Urinary bladder (tissue), 4 donors: ENCODE measurements around the gene STX5. TPM values are rescaled to one million over a fixed set of nuclear protein-coding genes. Genes with fewer than 3 reads are reported as not detected.
"Not testable (repeated sequence)": the region's sequence is repeated elsewhere in the genome, so short reads cannot be mapped to it uniquely, and the experiment has no call there.

Source experiments
- DNase-seq: peaks from one replicate; pipeline ENCODE4 v3.0.0-alpha.2; 2015; ENCODE audit errors: extremely low spot score
- H3K27ac ChIP-seq: one replicate; pipeline ENCODE4 v1.5.1; 2013; ENCODE audit warnings: low read depth, mild to moderate bottlenecking, moderate library complexity
- H3K36me3 ChIP-seq: one replicate; pipeline ENCODE4 v1.6.1; 2013; ENCODE audit warnings: mild to moderate bottlenecking, moderate library complexity; ENCODE audit not compliant: insufficient read depth
- H3K4me1 ChIP-seq: one replicate; pipeline ENCODE4 v1.6.1; 2013; ENCODE audit warnings: mild to moderate bottlenecking, moderate library complexity; ENCODE audit not compliant: insufficient read depth
- H3K4me3 ChIP-seq: one replicate; pipeline ENCODE4 v1.5.1; 2013; ENCODE audit warnings: low read depth, low read length
- WGBS: extraction: QIAGEN DNeasy Blood & Tissue Kit; methylation state at CpG from one replicate; pipeline ENCODE4 v1.1.7; 2013; 5-methylcytosine and 5-hydroxymethylcytosine counted together
- polyA plus RNA-seq: library from polyadenylated mRNA; stranded (reverse); fragments of 200-250 nt; gene quantifications from one replicate; pipeline ENCODE4 v1.2.3, GENCODE V29; 2013
- small RNA-seq: library from RNA; depleted of rRNA; stranded (forward); fragments of <200 nt; gene quantifications from one replicate; pipeline ENCODE3, GENCODE V24; 2014
- total RNA-seq: library from RNA; depleted of rRNA; stranded (reverse); fragments of >200 nt; gene quantifications from one replicate; pipeline ENCODE4 v1.2.3, GENCODE V29; 2014
- donor health status: healthy with polysubstance abuse.
- donor health status: healthy.

The STX5 gene
- total and polyA plus RNA-seq, 2 donors = 30.0 to 32.0 TPM

DNA sequence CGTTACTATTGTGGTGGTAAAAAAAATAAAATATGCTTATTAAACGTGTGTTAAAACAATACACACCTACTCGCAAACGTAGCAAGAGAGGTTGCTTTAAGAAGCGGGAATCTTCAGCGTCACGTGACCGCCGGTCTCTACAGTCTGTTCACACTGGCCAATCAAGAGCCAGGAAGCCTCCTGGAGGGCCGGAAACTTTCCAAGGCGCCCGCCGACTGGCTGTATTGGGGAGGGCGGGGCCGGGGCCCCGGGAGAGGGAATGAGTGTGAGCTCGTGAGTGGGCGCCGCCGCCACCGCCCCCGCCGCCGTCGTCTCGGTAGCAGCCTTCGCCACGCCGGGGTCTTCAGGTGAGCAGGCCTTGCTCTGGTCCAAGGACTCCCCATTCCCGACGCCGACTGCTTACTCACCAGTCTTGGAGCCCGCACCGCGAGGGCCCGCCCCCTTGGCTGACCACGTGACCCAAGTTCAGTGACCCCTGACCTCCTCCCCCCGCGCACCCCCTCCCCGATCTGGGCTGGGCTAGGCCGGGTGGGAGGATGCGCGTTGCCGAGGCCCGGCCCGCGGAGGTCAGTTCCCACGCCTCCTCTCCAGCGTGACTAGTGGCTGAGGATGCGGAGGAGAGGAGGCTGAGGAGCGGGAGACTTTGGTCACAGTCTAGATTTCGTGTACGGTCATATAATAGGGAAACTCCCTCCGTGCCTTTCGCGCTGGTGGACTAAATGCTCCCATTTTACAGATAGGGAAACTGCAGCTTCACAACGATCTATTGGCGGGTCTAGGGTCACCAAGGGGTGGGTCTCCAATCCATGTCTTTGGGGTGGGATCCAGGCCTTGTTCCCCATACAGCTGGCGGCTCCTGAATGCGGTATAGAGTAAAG, 60.5 kb downstream of the STX5 start, which contains the start of gene TAF6L:
Gene TAF6L, plus strand, starts transcription at position 253 of the 878 bp plus-strand sequence. CDS start 4,388 bp downstream, outside the sequence.
- Histone ChIP-seq H3K4me1 (no peaks in the 10 kb centered on the region), H3K36me3 (peaks cover 1% of the 10 kb centered on the region), H3K27ac (peak within 1 kb of the TSS; percentile 96), H3K4me3 (peak within 1 kb of the TSS; percentile 58)
- peak; percentile 93 for DNase-seq
- WGBS = 2% methylated on average over 60 of the region's 60 CpGs

DNA sequence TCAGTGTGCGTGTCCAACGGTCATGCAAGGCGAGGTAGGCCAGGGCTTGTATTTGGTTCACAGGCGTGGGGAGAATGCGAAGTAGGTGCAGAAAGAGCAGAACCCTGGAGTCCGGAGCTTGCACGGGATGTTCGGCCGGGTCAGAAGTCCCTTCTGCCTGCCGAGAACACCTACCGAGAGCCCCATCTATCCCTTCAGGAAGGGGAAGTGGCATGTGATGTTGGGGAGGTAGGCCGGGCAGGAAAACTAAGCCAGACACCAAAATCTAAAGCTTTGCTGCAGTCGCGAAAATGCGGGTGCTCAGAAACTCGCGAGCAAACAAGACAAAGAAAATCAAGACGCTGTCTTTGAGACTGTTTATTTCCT, 61.1 kb downstream of the STX5 start:
- no peaks in the 10 kb centered on the region for H3K4me1 ChIP-seq
- under 1% methylated on average over 18 of the region's 18 CpGs for WGBS
- no peak for DNase-seq

DNA sequence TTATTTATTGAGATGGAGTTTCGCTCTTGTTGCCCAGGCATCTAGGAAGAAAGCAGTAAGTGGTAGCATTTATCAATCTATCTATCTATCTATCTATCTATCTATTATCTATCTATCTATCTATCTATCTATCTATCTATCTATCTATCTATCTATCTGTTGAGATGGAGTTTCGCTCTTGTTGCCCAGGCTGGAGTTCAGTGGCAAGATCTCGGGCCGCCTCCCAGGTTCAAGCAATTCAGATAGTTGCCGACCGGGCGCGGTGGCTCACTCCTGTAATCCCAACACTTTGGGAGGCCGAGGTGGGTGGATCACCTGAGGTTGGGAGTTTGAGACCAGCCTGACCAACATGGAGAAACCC, 71.0 kb downstream of the STX5 start:
- not testable (repeated sequence) for H3K4me1 ChIP-seq, H3K36me3 ChIP-seq, DNase-seq, H3K27ac ChIP-seq, H3K4me3 ChIP-seq
- 38% methylated on average over 9 of the region's 9 CpGs for WGBS

More for the DNA sequence above, 61.1 kb downstream of the STX5 start:
- peak overlapping the region; percentile 58 for H3K4me3 ChIP-seq
- H3K27ac ChIP-seq = peak overlapping the region; percentile 59
- H3K36me3 ChIP-seq = peaks cover 4% of the 10 kb centered on the region

DNA sequence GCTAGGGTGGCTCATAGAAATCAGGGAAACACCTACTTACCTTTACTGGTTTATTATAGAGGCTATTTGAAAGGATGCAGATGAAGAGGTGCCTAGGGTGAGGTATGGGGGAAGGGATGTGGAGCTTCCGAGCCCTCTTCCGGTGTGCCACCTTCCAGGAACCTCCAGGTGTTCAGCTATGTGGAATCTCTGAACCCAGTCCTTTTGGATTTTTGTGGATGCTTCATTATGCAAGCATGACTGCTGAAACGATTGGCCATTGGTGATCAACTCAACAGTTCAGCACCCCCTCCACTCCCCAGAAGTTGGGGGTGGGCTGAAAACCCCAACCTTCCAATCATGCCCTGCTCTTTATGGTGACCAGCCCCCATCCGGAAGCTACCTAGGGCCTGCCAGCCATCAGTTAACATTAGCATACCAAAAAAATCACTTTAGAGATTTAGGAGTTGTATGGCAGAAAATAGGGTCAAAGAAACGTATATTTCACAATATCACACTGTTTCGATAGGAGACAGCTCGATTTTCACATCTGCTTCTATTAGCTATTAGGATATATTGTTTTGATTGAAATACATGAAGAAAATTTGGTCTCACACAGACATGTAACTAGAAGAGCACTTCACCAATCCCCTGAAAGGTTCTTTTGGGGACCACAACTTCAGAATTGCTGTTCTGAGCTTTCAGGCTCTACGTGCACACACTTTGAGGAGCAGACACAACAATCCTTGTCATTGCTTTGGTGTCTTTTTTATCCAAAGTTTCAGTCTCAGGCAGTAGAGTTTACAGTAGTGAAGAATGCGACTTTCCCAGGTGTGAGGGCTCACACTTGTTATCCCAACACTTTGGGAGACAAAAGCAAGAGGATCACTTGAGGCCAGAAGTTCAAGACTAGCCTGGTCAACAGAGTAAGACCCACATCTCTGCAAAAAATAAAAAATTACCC, 73.7 kb downstream of the STX5 start:
- Histone ChIP-seq H3K4me3 (no peak overlapping the region), H3K36me3 (no peaks in the 10 kb centered on the region), H3K27ac (no peak overlapping the region), H3K4me1 (no peaks in the 10 kb centered on the region)
- 41% methylated on average over 9 of the region's 9 CpGs for WGBS
- no peak for DNase-seq

Small RNA genes within 50 kb of the gene (small RNA-seq; reads per million reads assigned to genes)
- gene MIR6514 (0.38 reads per million, percentile 29 among the genes with 10 or more reads in this experiment), gene RF00099 (not detected), gene RNU6-118P (not detected), gene SNORD22 (not detected), gene SNORD26 (not detected), gene SNORD27 (not detected), gene SNORD28 (not detected), gene SNORD30 (560 reads per million, percentile 98 among the genes with 10 or more reads in this experiment)

Other genes starting within 250 kb of the STX5 start
- gene TUT1, start 240.5 kb downstream of the STX5 start, total RNA-seq = 5.1 TPM
- gene TUT1, start 240.5 kb downstream of the STX5 start, polyA plus RNA-seq = 14.3 TPM
- 75.2 TPM for gene MTA2, start 230.2 kb downstream of the STX5 start, total RNA-seq
- gene MTA2, start 230.2 kb downstream of the STX5 start, polyA plus RNA-seq = 52.8 TPM
- gene EML3, start 219.3 kb downstream of the STX5 start, total RNA-seq = 12.9 TPM
- 47.7 TPM for gene EML3, start 219.3 kb downstream of the STX5 start, polyA plus RNA-seq
- gene ROM1, start 218.8 kb downstream of the STX5 start, total RNA-seq = 1.3 TPM
- 18.9 TPM for gene ROM1, start 218.8 kb downstream of the STX5 start, polyA plus RNA-seq
- 9.7 TPM for gene B3GAT3, start 210.1 kb downstream of the STX5 start, total RNA-seq
- gene B3GAT3, start 210.1 kb downstream of the STX5 start, polyA plus RNA-seq = 37.7 TPM
- 93.9 TPM for gene GANAB, start 185.4 kb downstream of the STX5 start, total RNA-seq
- gene GANAB, start 185.4 kb downstream of the STX5 start, polyA plus RNA-seq = 152 TPM
- gene INTS5, start 178.7 kb downstream of the STX5 start, total RNA-seq = 7.9 TPM
- gene INTS5, start 178.7 kb downstream of the STX5 start, polyA plus RNA-seq = 16.6 TPM
- gene C11orf98, start 166.8 kb downstream of the STX5 start, total RNA-seq = 10.9 TPM
- 72.1 TPM for gene C11orf98, start 166.8 kb downstream of the STX5 start, polyA plus RNA-seq
- gene CSKMT, start 166.7 kb downstream of the STX5 start, total RNA-seq = 5.0 TPM
- 9.5 TPM for gene CSKMT, start 166.7 kb downstream of the STX5 start, polyA plus RNA-seq
- gene UQCC3, start 160.4 kb downstream of the STX5 start, total RNA-seq = 3.4 TPM
- gene UQCC3, start 160.4 kb downstream of the STX5 start, polyA plus RNA-seq = 13.3 TPM
- gene LBHD1, start 159.8 kb downstream of the STX5 start, total RNA-seq = 3.1 TPM
- 2.8 TPM for gene LBHD1, start 159.8 kb downstream of the STX5 start, polyA plus RNA-seq
- 34.5 TPM for gene UBXN1, start 153.0 kb downstream of the STX5 start, total RNA-seq
- gene UBXN1, start 153.0 kb downstream of the STX5 start, polyA plus RNA-seq = 206 TPM
- gene LRRN4CL, start 142.5 kb downstream of the STX5 start, total RNA-seq = 10.9 TPM
- gene LRRN4CL, start 142.5 kb downstream of the STX5 start, polyA plus RNA-seq = 16.7 TPM
- gene BSCL2, start 124.6 kb downstream of the STX5 start, total RNA-seq = 25.6 TPM
- 52.6 TPM for gene BSCL2, start 124.6 kb downstream of the STX5 start, polyA plus RNA-seq
- gene GNG3, start 124.4 kb downstream of the STX5 start, total RNA-seq = 0.37 TPM
- gene GNG3, start 124.4 kb downstream of the STX5 start, polyA plus RNA-seq = 0.96 TPM
- gene HNRNPUL2, start 104.6 kb downstream of the STX5 start, total RNA-seq = 25.9 TPM
- gene HNRNPUL2, start 104.6 kb downstream of the STX5 start, polyA plus RNA-seq = 50.4 TPM
- 35.6 TPM for gene TTC9C, start 103.6 kb downstream of the STX5 start, total RNA-seq
- 27.3 TPM for gene TTC9C, start 103.6 kb downstream of the STX5 start, polyA plus RNA-seq
- gene ZBTB3, start 77.9 kb downstream of the STX5 start, total RNA-seq = 10.5 TPM
- gene ZBTB3, start 77.9 kb downstream of the STX5 start, polyA plus RNA-seq = 3.2 TPM
- 46.4 TPM for gene POLR2G, start 70.5 kb downstream of the STX5 start, total RNA-seq
- gene POLR2G, start 70.5 kb downstream of the STX5 start, polyA plus RNA-seq = 107 TPM
- 8.5 TPM for gene TAF6L, start 60.7 kb downstream of the STX5 start, total RNA-seq
- gene TAF6L, start 60.7 kb downstream of the STX5 start, polyA plus RNA-seq = 21.9 TPM
- gene TMEM179B, start 44.6 kb downstream of the STX5 start, total RNA-seq = 26.2 TPM
- gene TMEM179B, start 44.6 kb downstream of the STX5 start, polyA plus RNA-seq = 64.1 TPM
- 16.7 TPM for gene TMEM223, start 40.0 kb downstream of the STX5 start, total RNA-seq
- gene TMEM223, start 40.0 kb downstream of the STX5 start, polyA plus RNA-seq = 21.3 TPM
- gene NXF1, start 26.6 kb downstream of the STX5 start, total RNA-seq = 32.4 TPM
- gene NXF1, start 26.6 kb downstream of the STX5 start, polyA plus RNA-seq = 103 TPM
- gene TEX54, start 790 bp upstream of the STX5 start, total RNA-seq = not detected
- gene TEX54, start 790 bp upstream of the STX5 start, polyA plus RNA-seq = not detected
- 31.1 TPM for gene WDR74, start 7.5 kb upstream of the STX5 start, total RNA-seq
- 47.1 TPM for gene WDR74, start 7.5 kb upstream of the STX5 start, polyA plus RNA-seq
- 45.0 TPM for gene SLC3A2, start 48.8 kb upstream of the STX5 start, total RNA-seq
- gene SLC3A2, start 48.8 kb upstream of the STX5 start, polyA plus RNA-seq = 126 TPM
- 0.53 TPM for gene CHRM1, start 89.3 kb upstream of the STX5 start, total RNA-seq
- 0.46 TPM for gene CHRM1, start 89.3 kb upstream of the STX5 start, polyA plus RNA-seq
- not detected for gene SLC22A6, start 152.9 kb upstream of the STX5 start, total RNA-seq
- gene SLC22A6, start 152.9 kb upstream of the STX5 start, polyA plus RNA-seq = not detected
- not detected for gene SLC22A8, start 183.8 kb upstream of the STX5 start, total RNA-seq
- gene SLC22A8, start 183.8 kb upstream of the STX5 start, polyA plus RNA-seq = not detected